BLaER1 (cell line): Measurements from ENCODE around the gene SPECC1.

Experiments
- H3K27ac ChIP-seq: shearing (Covaris generic); formaldehyde crosslinking; 2 replicates; pipeline ENCODE4 v1.8.1; 2022
- H3K27me3 ChIP-seq: shearing (Covaris generic); formaldehyde crosslinking; 2 replicates; pipeline ENCODE4 v1.8.1; 2022
- H3K36me3 ChIP-seq: shearing (Covaris generic); formaldehyde crosslinking; 2 replicates; pipeline ENCODE4 v1.8.1; 2022
- H3K4me1 ChIP-seq: shearing (Covaris generic); formaldehyde crosslinking; 2 replicates; pipeline ENCODE4 v1.8.1; 2022
- H3K4me2 ChIP-seq: shearing (Covaris generic); formaldehyde crosslinking; 2 replicates; pipeline ENCODE4 v1.8.1; 2022
- H3K4me3 ChIP-seq: shearing (Covaris generic); formaldehyde crosslinking; 2 replicates; pipeline ENCODE4 v1.8.1; 2022
- H3K9ac ChIP-seq: shearing (Covaris generic); formaldehyde crosslinking; 2 replicates; pipeline ENCODE4 v1.8.1; 2022
- H3K9me3 ChIP-seq: shearing (Covaris generic); formaldehyde crosslinking; 2 replicates; pipeline ENCODE4 v1.8.1; 2022
- H4K20me1 ChIP-seq: shearing (Covaris generic); formaldehyde crosslinking; 2 replicates; pipeline ENCODE4 v1.8.1; 2022
- Cebpa-rat ChIP-seq: shearing (Covaris generic); IDR thresholded peaks from 2 replicates; pipeline ENCODE4 v1.8.1; 2022

SPECC1 gene

GRCh38 chr17:20273741-20274500, 264.8 kb downstream of the SPECC1 start:
- Histone ChIP-seq H3K27me3 (no peaks in the 10 kb centered on the region), H3K4me2 (no peak overlapping the region), H4K20me1 (no peaks in the 10 kb centered on the region), H3K9me3 (0 out of 2 replicates have a peak, but pooled peaks cover 4% of the 10 kb centered on the region), H3K4me3 (no peak overlapping the region), H3K36me3 (peaks cover 5% of the 10 kb centered on the region; the same call in 1 of the 2 replicates), H3K4me1 (peaks cover 21% of the 10 kb centered on the region), H3K9ac (no peak overlapping the region), H3K27ac (no peak overlapping the region)
- TF ChIP-seq Cebpa-rat = no peak

- Histone ChIP-seq H3K27me3 (no peaks in the 10 kb centered on the region), H4K20me1 (no peaks in the 10 kb centered on the region), H3K27ac (no peak overlapping the region), H3K4me3 (no peak overlapping the region), H3K4me2 (no peak overlapping the region), H3K4me1 (peaks cover 21% of the 10 kb centered on the region), H3K9ac (no peak overlapping the region), H3K9me3 (0 out of 2 replicates have a peak, but pooled peaks cover 4% of the 10 kb centered on the region), H3K36me3 (peaks cover 5% of the 10 kb centered on the region; the same call in 1 of the 2 replicates)
- no peak for TF ChIP-seq Cebpa-rat
Observed at GRCh38 chr17:20275653-20276052, 266.5 kb downstream of the SPECC1 start.

- Histone ChIP-seq H3K4me1 (peaks cover 14% of the 10 kb centered on the region), H3K27ac (no peak overlapping the region), H3K4me3 (no peak overlapping the region), H3K9ac (no peak overlapping the region), H4K20me1 (no peaks in the 10 kb centered on the region), H3K36me3 (peaks cover 12% of the 10 kb centered on the region), H3K9me3 (0 out of 2 replicates have a peak, but pooled peaks cover 4% of the 10 kb centered on the region), H3K4me2 (no peak overlapping the region), H3K27me3 (no peaks in the 10 kb centered on the region)
- TF ChIP-seq Cebpa-rat = no peak
Observed at GRCh38 chr17:20276421-20276820, 267.3 kb downstream of the SPECC1 start.

GRCh38 chr17:20278805-20279204, 269.6 kb downstream of the SPECC1 start:
- no peak for TF ChIP-seq Cebpa-rat
- Histone ChIP-seq H3K4me2 (no peak overlapping the region), H3K9me3 (no peaks in the 10 kb centered on the region), H3K27me3 (no peaks in the 10 kb centered on the region), H4K20me1 (no peaks in the 10 kb centered on the region), H3K4me3 (no peak overlapping the region), H3K36me3 (peaks cover 10% of the 10 kb centered on the region; the same call in 1 of the 2 replicates), H3K9ac (no peak overlapping the region), H3K27ac (no peak overlapping the region), H3K4me1 (peaks cover 6% of the 10 kb centered on the region)

GRCh38 chr17:20279631-20280030, 270.5 kb downstream of the SPECC1 start:
- H3K9ac ChIP-seq = no peak overlapping the region
- H3K4me3 ChIP-seq = no peak overlapping the region
- no peaks in the 10 kb centered on the region for H3K9me3 ChIP-seq
- H3K4me2 ChIP-seq = no peak overlapping the region
- H4K20me1 ChIP-seq = no peaks in the 10 kb centered on the region
- H3K27ac ChIP-seq = no peak overlapping the region
- no peak for TF ChIP-seq Cebpa-rat
- no peaks in the 10 kb centered on the region for H3K27me3 ChIP-seq
- H3K4me1 ChIP-seq = peaks cover 6% of the 10 kb centered on the region
- peaks cover 10% of the 10 kb centered on the region; the same call in 1 of the 2 replicates for H3K36me3 ChIP-seq

- Histone ChIP-seq H3K4me3 (no peak overlapping the region), H3K4me1 (peaks cover 6% of the 10 kb centered on the region), H3K27ac (no peak overlapping the region), H3K9ac (no peak overlapping the region), H3K9me3 (no peaks in the 10 kb centered on the region), H3K4me2 (no peak overlapping the region), H3K36me3 (peaks cover 10% of the 10 kb centered on the region; the same call in 1 of the 2 replicates), H3K27me3 (no peaks in the 10 kb centered on the region), H4K20me1 (no peaks in the 10 kb centered on the region)
- TF ChIP-seq Cebpa-rat = no peak
Observed at GRCh38 chr17:20280051-20280450, 270.9 kb downstream of the SPECC1 start.

GRCh38 chr17:20280851-20281250, 271.7 kb downstream of the SPECC1 start:
- Histone ChIP-seq H3K4me2 (no peak overlapping the region), H3K36me3 (peaks cover 10% of the 10 kb centered on the region; the same call in 1 of the 2 replicates), H4K20me1 (no peaks in the 10 kb centered on the region), H3K4me3 (no peak overlapping the region), H3K9me3 (no peaks in the 10 kb centered on the region), H3K27me3 (no peaks in the 10 kb centered on the region), H3K4me1 (peaks cover 9% of the 10 kb centered on the region), H3K9ac (no peak overlapping the region), H3K27ac (no peak overlapping the region)
- no peak for TF ChIP-seq Cebpa-rat

- H4K20me1 ChIP-seq = no peaks in the 10 kb centered on the region
- H3K9me3 ChIP-seq = no peaks in the 10 kb centered on the region
- H3K4me3 ChIP-seq = no peak overlapping the region
- H3K27me3 ChIP-seq = no peaks in the 10 kb centered on the region
- peaks cover 18% of the 10 kb centered on the region; the same call in 1 of the 2 replicates for H3K36me3 ChIP-seq
- no peak for TF ChIP-seq Cebpa-rat
- H3K4me1 ChIP-seq = peaks cover 10% of the 10 kb centered on the region; the same call in 1 of the 2 replicates
- H3K27ac ChIP-seq = no peak overlapping the region
- H3K9ac ChIP-seq = no peak overlapping the region
- H3K4me2 ChIP-seq = no peak overlapping the region
Observed at GRCh38 chr17:20281860-20282259, 272.7 kb downstream of the SPECC1 start.

GRCh38 chr17:20282526-20283308, 273.6 kb downstream of the SPECC1 start:
- H3K4me3 ChIP-seq = no peak overlapping the region

GRCh38 chr17:20284022-20284421, 274.9 kb downstream of the SPECC1 start:
- H3K4me1 ChIP-seq = peaks cover 10% of the 10 kb centered on the region; the same call in 1 of the 2 replicates
- H3K27ac ChIP-seq = no peak overlapping the region
- no peak for TF ChIP-seq Cebpa-rat
- no peaks in the 10 kb centered on the region for H3K27me3 ChIP-seq
- H3K4me3 ChIP-seq = no peak overlapping the region
- peaks cover 19% of the 10 kb centered on the region; the same call in 1 of the 2 replicates for H3K36me3 ChIP-seq
- H3K4me2 ChIP-seq = no peak overlapping the region
- 0 out of 2 replicates have a peak, but pooled peaks cover 6% of the 10 kb centered on the region for H3K9me3 ChIP-seq
- H3K9ac ChIP-seq = no peak overlapping the region
- H4K20me1 ChIP-seq = no peaks in the 10 kb centered on the region

More at GRCh38 chr17:20282526-20283308, 273.6 kb downstream of the SPECC1 start:
- Histone ChIP-seq H4K20me1 (no peaks in the 10 kb centered on the region), H3K36me3 (peaks cover 19% of the 10 kb centered on the region; the same call in 1 of the 2 replicates), H3K4me2 (no peak overlapping the region), H3K9me3 (0 out of 2 replicates have a peak, but pooled peaks cover 1% of the 10 kb centered on the region), H3K27ac (no peak overlapping the region), H3K4me1 (peaks cover 10% of the 10 kb centered on the region; the same call in 1 of the 2 replicates), H3K27me3 (no peaks in the 10 kb centered on the region), H3K9ac (no peak overlapping the region)
- no peak for TF ChIP-seq Cebpa-rat
